ENCODE data around the gene CADPS. TPM values are rescaled to one million over a fixed set of nuclear protein-coding genes. Genes with fewer than 3 reads are reported as not detected.

The CADPS gene
- total and polyA plus RNA-seq, 9 of the 15 experiments (the other 6 are each of a cell fraction or from before 2014, with no cell fraction given), result not detected

DNA sequence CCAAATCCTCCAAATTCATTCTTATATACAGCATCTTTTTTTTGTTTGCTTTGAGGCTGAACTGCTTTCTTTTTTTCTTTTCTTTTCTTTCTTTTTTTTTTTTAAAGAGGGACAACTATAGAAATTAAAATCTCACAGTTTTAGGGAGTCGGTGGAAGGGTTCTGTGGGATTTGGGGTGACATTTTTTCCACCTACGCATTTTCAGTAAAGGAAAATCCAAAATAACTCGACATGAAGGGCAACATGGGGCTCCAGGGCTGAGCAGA is 498.8 kb downstream of the CADPS start:
- no peaks in the 10 kb centered on the region for H3K36me3 ChIP-seq (ENCODE audit: control insufficient read depth, insufficient read depth, low read length)
- ChIA-PET CTCF (ENCODE audit: low intra/inter-chr PET ratio) (no interaction called here), POLR2A (no interaction called here)
- intact Hi-C loops (cut with micrococcal nuclease), result no loop called here
- no peaks in the 10 kb centered on the region for H3K79me2 ChIP-seq (ENCODE audit: control insufficient read depth, insufficient read depth, low read length)
- no peak overlapping the region for H3K9ac ChIP-seq (ENCODE audit: insufficient read depth in 1 of 2, low read depth in 2 of 2, low read length in 2 of 2)
- no peaks in the 10 kb centered on the region for H4K20me1 ChIP-seq (replicated peaks; ENCODE audit: control insufficient read depth, insufficient read depth, low read length)
- 3% methylated on average over 3 of the region's 3 CpGs for WGBS (ENCODE audit: insufficient coverage, low coverage, missing lambda C conversion rate)
- BruUV-seq (replicated peaks), result no TSS peak
- no peaks in the 10 kb centered on the region for H3K9me3 ChIP-seq (replicated peaks; ENCODE audit: control insufficient read depth, insufficient read depth, low read depth, low read length)
- ATAC-seq, result no peak
- H3K4me3 ChIP-seq, result no peak overlapping the region
- no peak overlapping the region for H2AFZ ChIP-seq (ENCODE audit: low read depth, low read length)
- H3K4me1 ChIP-seq (replicated peaks in 1 of 2; ENCODE audit: control insufficient read depth in 2 of 2, insufficient read depth in 2 of 2, low read length in 2 of 2), result no peaks in the 10 kb centered on the region
- no peak overlapping the region for H3K27ac ChIP-seq (ENCODE audit: extremely low read depth, low read depth, low read length)
- no peak for DNase-seq (ENCODE audit: extremely low read depth in 1 of 4, low spot score in 3 of 4)
- H3K27me3 ChIP-seq (ENCODE audit: control insufficient read depth in 2 of 2, insufficient read depth in 2 of 2, low read length in 2 of 2), result peaks cover 0 to 37% of the 10 kb centered on the region in 2 experiments; a peak in 2 of 5 replicates
- H3K9me1 ChIP-seq (ENCODE audit: control insufficient read depth, insufficient read depth, low read length), result no peaks in the 10 kb centered on the region
- in situ Hi-C loops (cut with MboI), result no loop called here
- FAIRE-seq, result no peak
- H3K4me2 ChIP-seq (ENCODE audit: insufficient read depth, low read length), result no peak overlapping the region
- TF ChIP-seq CSDE1 (IDR thresholded peaks at IDR 0.05) (no peak), ZNF696 (CRISPR knock-in tag; conservative IDR thresholded peaks at IDR 0.05) (no peak), SREBF1 (IDR thresholded peaks at IDR 0.05; ENCODE audit: borderline replicate concordance, low read depth, low read length) (no peak), ZNF263 (CRISPR knock-in tag; IDR thresholded peaks at IDR 0.05; ENCODE audit: borderline replicate concordance) (no peak), ARHGAP35 (IDR thresholded peaks at IDR 0.05; ENCODE audit: partially characterized antibody) (no peak), MEF2D (tag; conservative IDR thresholded peaks at IDR 0.05; ENCODE audit: low read depth) (no peak), KDM4B (IDR thresholded peaks at IDR 0.05; ENCODE audit: borderline replicate concordance in 2 of 2, low read depth in 1 of 2) (no peak), SMARCE1 (IDR thresholded peaks at IDR 0.05) (no peak), PCBP2 (IDR thresholded peaks at IDR 0.05; ENCODE audit: low read depth, low read length, poor library complexity, severe bottlenecking) (no peak), ZNF584 (CRISPR knock-in tag; IDR thresholded peaks at IDR 0.05; ENCODE audit: low read depth) (no peak), ZNF79 (CRISPR knock-in tag; IDR thresholded peaks at IDR 0.05; ENCODE audit: low read depth) (no peak), TCF7L2 (IDR thresholded peaks at IDR 0.05; ENCODE audit: low read depth, low read length) (no peak), ZNF507 (tag; conservative IDR thresholded peaks at IDR 0.05) (no peak), HDAC2 (IDR thresholded peaks at IDR 0.05) (no peak)
- TF ChIP-seq, protein P1, sequence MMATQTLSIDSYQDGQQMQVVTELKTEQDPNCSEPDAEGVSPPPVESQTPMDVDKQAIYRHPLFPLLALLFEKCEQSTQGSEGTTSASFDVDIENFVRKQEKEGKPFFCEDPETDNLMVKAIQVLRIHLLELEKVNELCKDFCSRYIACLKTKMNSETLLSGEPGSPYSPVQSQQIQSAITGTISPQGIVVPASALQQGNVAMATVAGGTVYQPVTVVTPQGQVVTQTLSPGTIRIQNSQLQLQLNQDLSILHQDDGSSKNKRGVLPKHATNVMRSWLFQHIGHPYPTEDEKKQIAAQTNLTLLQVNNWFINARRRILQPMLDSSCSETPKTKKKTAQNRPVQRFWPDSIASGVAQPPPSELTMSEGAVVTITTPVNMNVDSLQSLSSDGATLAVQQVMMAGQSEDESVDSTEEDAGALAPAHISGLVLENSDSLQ (IDR thresholded peaks at IDR 0.05), result no peak
- TF ChIP-seq, protein P2, sequence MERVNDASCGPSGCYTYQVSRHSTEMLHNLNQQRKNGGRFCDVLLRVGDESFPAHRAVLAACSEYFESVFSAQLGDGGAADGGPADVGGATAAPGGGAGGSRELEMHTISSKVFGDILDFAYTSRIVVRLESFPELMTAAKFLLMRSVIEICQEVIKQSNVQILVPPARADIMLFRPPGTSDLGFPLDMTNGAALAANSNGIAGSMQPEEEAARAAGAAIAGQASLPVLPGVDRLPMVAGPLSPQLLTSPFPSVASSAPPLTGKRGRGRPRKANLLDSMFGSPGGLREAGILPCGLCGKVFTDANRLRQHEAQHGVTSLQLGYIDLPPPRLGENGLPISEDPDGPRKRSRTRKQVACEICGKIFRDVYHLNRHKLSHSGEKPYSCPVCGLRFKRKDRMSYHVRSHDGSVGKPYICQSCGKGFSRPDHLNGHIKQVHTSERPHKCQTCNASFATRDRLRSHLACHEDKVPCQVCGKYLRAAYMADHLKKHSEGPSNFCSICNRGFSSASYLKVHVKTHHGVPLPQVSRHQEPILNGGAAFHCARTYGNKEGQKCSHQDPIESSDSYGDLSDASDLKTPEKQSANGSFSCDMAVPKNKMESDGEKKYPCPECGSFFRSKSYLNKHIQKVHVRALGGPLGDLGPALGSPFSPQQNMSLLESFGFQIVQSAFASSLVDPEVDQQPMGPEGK (CRISPR knock-in tag; IDR thresholded peaks at IDR 0.05; ENCODE audit: borderline replicate concordance), result no peak
- TF ChIP-seq, protein P3, sequence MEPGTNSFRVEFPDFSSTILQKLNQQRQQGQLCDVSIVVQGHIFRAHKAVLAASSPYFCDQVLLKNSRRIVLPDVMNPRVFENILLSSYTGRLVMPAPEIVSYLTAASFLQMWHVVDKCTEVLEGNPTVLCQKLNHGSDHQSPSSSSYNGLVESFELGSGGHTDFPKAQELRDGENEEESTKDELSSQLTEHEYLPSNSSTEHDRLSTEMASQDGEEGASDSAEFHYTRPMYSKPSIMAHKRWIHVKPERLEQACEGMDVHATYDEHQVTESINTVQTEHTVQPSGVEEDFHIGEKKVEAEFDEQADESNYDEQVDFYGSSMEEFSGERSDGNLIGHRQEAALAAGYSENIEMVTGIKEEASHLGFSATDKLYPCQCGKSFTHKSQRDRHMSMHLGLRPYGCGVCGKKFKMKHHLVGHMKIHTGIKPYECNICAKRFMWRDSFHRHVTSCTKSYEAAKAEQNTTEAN (CRISPR knock-in tag; IDR thresholded peaks at IDR 0.05), result no peak
- TF ChIP-seq, protein P4, sequence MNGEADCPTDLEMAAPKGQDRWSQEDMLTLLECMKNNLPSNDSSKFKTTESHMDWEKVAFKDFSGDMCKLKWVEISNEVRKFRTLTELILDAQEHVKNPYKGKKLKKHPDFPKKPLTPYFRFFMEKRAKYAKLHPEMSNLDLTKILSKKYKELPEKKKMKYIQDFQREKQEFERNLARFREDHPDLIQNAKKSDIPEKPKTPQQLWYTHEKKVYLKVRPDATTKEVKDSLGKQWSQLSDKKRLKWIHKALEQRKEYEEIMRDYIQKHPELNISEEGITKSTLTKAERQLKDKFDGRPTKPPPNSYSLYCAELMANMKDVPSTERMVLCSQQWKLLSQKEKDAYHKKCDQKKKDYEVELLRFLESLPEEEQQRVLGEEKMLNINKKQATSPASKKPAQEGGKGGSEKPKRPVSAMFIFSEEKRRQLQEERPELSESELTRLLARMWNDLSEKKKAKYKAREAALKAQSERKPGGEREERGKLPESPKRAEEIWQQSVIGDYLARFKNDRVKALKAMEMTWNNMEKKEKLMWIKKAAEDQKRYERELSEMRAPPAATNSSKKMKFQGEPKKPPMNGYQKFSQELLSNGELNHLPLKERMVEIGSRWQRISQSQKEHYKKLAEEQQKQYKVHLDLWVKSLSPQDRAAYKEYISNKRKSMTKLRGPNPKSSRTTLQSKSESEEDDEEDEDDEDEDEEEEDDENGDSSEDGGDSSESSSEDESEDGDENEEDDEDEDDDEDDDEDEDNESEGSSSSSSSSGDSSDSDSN (IDR thresholded peaks at IDR 0.05; ENCODE audit: borderline replicate concordance in 1 of 2, low read depth in 2 of 2, low read length in 2 of 2), result no peak

Measured in K562 (cell line).